Ureter (tissue), 1 donor: ENCODE measurements around the gene OSBPL5. TPM values are rescaled to one million over a fixed set of nuclear protein-coding genes. Genes with fewer than 3 reads are reported as not detected.

Experiments
- DNase-seq: peaks from one replicate; pipeline ENCODE4 v3.0.0-alpha.2; 2020; ENCODE audit warnings: low spot score
- total RNA-seq: library from RNA; stranded (reverse); gene quantifications from one replicate; pipeline ENCODE4 v1.2.4, GENCODE V29; 2023
- donor health status: DM: yes; HTN: yes; CAD: no.

OSBPL5 gene
- total RNA-seq, 1 donor from 2014 or later: 84.3 TPM

- DNase-seq: no peak
These were observed 33.7 kb upstream of the OSBPL5 start for GRCh38 chr11:3198815-3199214.

DNA sequence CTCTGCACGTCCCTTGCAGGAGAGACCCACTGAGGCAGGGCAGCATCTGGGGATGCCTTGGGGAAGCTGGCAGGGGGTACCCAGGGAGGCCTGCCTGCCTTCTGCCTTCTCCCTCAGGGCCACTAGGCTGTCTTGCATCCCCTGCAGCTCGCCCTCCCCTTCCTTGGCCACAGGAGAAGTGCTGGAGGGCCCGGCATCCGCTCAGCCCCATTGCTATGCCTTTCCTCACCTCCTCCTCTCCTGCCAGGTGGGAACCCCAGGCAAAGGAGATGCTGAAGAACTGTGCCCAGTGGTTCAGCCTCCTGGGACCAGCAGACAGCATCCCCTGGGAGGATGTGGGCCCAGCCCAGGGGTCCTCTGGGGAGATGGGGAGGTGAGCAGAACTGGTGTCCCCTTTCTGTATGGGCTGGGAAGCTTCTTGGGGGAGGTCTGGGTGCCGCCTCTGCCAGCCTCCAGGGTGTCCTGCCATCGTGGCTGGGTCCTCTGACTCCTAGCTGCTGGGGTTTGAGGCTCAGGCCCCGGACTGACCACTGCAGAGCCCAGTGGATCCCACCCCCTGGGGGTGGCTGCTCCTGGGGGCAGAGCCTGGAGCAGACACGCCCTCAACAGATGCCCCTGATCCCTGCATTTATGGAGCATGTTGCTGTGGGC, 32.9 kb upstream of the OSBPL5 start:
- no peak for DNase-seq

- DNase-seq: no peak
These were observed 32.1 kb upstream of the OSBPL5 start for GRCh38 chr11:3197044-3197695.

DNA sequence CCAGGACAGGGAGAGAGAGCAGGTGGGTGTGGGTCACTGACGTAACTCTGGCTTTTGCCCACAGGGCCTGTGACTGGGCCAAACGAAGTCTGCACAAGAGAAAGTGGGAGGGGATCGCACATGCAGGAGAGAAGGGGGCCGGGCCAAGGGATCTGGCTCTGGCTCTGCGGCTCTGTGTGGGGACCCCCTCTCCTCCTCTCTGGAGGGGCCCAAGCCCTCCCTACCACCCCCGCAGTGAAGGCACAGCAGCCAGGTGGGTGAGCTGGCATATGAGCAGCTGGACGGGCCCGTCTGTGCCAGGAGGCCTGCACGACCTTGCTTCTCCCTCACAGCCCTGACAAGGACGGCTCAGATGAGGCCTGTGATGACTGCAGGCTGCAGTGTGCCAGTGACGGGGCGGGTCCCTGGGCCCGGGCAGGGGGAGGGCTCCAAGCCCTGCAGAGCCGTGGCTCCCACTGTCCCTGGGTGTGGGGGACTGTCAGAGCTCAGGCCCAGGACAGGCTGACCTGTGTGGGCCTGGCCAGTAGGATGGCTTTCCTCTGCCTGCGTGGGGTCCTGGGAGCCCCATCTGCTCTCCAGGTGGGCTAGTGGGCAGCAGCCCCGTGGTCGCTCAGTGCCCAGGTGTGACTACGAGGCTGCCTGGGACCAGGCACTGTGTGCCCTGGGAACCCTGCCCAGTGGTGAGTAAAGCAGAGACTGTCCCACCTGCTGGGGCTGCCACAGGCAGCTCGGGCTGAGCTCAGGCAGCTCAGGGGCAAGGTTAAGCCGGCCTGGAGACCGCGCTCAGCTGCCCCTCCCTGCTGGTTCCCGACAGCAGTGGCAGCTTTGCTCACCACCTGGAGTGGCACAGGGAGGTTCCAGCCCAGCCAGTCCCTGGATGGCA, 31.3 kb upstream of the OSBPL5 start:
- DNase-seq: no peak

- no peak for DNase-seq
These were observed 30.4 kb upstream of the OSBPL5 start for GRCh38 chr11:3195251-3196160.

- DNase-seq: no peak
These were observed 29.1 kb upstream of the OSBPL5 start for GRCh38 chr11:3194016-3194816.

DNA sequence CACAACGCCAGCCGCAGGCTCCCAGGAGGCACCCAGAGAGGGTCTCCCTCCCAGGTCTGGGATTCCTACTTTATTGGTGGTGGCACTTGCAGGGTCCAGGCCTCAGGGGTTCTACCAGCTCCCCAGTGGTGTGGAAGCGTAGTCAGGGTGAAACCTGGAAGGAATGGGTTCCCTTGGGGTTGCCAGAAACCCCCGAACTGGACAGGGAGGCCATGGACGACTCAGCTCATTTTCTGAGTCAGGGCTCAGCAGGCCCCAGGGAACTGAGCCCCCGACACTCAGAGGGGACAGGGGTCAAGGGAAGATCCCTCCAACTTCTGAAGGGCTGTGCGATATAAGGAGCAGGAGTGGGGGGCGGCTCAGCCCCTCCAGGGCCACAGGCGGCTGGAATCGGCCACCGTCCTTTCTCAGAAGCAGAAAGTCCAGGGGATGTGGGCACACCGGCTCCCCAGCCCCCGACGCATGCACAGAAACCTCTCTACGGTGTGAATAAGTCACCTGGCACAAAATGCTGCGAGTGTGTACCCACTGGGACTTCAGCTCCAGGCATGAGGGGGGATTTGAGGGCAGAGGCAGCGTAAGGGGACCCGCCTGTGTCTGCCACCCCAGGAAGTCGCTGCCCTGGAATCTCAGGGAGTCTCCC, 28.4 kb upstream of the OSBPL5 start:
- no peak for DNase-seq

GRCh38 chr11:3192511-3193372, 27.6 kb upstream of the OSBPL5 start:
- DNase-seq: no peak

DNA sequence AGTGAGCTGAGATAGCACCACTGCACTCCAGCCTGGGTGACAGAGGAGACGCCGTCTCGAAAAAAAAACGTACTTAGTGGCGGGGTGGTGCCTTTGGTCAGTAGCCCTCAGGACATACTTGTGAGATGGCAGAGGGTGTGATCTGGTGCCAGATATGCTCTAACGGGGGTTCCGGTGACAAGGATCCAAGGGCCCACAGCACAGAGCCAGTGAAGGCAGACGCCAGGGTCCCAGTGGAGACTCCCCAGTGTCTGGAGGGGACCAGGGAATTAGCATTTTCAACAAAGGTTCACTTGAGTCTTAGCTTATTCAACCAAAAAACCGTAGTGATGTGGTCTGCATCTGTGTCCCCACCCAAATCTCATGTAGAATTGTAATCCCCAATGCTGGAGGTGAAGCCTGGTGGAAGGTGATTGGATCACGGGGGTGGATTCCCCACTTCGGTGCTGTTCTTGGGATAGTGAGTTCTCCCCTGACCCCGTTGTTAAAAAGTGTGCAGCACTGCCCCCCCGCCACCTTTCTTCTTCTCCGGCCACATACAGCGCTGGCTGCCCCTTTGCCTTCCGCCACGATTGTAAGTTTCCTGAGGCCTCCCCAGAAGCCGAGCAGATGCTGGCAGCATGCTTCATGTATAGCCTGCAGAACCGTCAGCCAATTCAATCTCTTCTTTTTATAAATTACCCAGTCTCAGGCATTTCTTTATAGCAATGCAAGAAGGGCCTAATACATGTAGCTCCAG, 26.6 kb upstream of the OSBPL5 start:
- no peak for DNase-seq

DNA sequence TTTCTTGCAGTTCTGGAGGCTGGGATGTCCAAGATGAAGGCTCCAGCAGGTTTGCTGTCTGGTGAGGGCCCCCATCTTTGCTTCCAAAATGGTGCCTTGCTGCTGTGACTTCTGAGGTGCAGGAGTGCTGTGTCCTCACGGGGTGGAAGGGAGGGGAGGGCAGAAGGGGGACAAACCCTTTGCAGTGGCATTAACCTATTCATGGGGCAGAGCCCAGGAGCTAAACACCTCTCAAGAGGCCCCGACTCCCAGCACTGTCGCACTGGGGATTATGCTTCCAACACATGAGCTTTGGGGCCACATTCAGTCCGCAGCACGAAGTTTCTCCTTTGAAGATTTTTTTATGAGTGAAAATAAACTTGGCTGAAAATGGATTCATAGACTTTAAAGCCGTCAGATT, 25.5 kb upstream of the OSBPL5 start:
- no peak for DNase-seq

GRCh38 chr11:3189886-3190583, 24.9 kb upstream of the OSBPL5 start:
- no peak for DNase-seq

GRCh38 chr11:3189196-3189843, 24.2 kb upstream of the OSBPL5 start:
- DNase-seq: no peak

- no peak for DNase-seq
These were observed 23.5 kb upstream of the OSBPL5 start for GRCh38 chr11:3188496-3189195.

- no peak for DNase-seq
These were observed 21.2 kb upstream of the OSBPL5 start for GRCh38 chr11:3186166-3186953.

DNA sequence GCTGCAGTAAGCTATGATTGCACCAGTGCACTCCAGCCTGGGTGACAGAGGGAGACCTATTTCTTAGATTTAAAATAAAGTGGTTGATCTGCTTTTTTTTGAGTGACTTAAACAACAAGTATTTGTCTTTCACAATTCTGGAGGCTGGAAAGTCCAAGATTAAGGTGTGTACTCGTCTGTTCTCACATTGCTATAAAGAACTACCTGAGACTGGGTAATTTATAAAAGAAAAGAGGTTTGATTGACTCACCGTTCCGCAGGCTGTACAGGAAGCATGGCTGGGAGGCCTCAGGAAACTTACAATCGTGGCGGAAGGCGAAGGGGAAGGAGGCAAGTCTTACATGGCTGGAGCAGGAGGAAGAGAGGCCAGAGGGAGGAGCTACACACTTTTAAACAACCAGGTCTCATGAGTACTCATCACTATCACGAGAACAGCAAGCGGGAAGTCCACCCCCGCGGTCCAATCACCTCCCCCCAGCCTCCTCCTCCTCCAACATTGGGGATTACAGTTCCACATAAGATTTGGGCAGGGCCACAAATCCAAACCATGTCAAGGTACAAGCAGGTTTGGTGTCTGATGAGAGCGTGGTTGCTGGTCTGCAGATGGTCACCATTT, 19.7 kb upstream of the OSBPL5 start:
- no peak for DNase-seq

- DNase-seq: no peak
These were observed 18.4 kb upstream of the OSBPL5 start for GRCh38 chr11:3183523-3183922.
